Measurements from ENCODE around the gene MTUS2.

- TF ChIP-seq REST (IDR thresholded peaks at IDR 0.05; ENCODE audit: insufficient replicate concordance, low read depth) (no peak), CTCF (IDR thresholded peaks at IDR 0.05; ENCODE audit: insufficient read depth, low read length) (no peak), POLR2AphosphoS5 (IDR thresholded peaks at IDR 0.05; ENCODE audit: low read depth) (no peak), GABPA (IDR thresholded peaks at IDR 0.05; ENCODE audit: low read depth) (no peak)
Observed at GRCh38 chr13:29187584-29187983, 367.4 kb downstream of the MTUS2 start.

All from HL-60 (cell line).